ENCODE data around the gene AMBP.

Gene AMBP

GRCh38 chr9:114112778-114113584 lies 34.9 kb upstream of the AMBP start:
- DNase-seq (ENCODE audit: low read depth in 2 of 2), result no peak

- DNase-seq (ENCODE audit: low read depth in 2 of 2), result no peak
These were observed 34.2 kb upstream of the AMBP start for GRCh38 chr9:114112325-114112724.

- no peak for DNase-seq (ENCODE audit: low read depth in 2 of 2)
These were observed 32.1 kb upstream of the AMBP start for GRCh38 chr9:114110180-114110579.

- no peak for DNase-seq (ENCODE audit: low read depth in 2 of 2)
These were observed 31.0 kb upstream of the AMBP start for GRCh38 chr9:114109124-114109523.

- peak; percentile 28 to 51 for DNase-seq (ENCODE audit: low read depth in 2 of 2)
These were observed 30.1 kb upstream of the AMBP start for GRCh38 chr9:114108016-114108833.

GRCh38 chr9:114107286-114108001 lies 29.3 kb upstream of the AMBP start:
- DNase-seq (ENCODE audit: low read depth in 2 of 2), result no peak

- DNase-seq (ENCODE audit: low read depth in 2 of 2), result no peak
These were observed 27.1 kb upstream of the AMBP start for GRCh38 chr9:114105236-114105635.

- no peak for DNase-seq (ENCODE audit: low read depth in 2 of 2)
These were observed 24.4 kb upstream of the AMBP start for GRCh38 chr9:114102484-114102883.

- no peak for DNase-seq (ENCODE audit: low read depth in 2 of 2)
These were observed 22.4 kb upstream of the AMBP start for GRCh38 chr9:114100536-114100935.

- DNase-seq (ENCODE audit: low read depth in 2 of 2), result no peak
These were observed 21.7 kb upstream of the AMBP start for GRCh38 chr9:114099669-114100270.

GRCh38 chr9:114098936-114099668 lies 21.0 kb upstream of the AMBP start, which contains the start of gene KIF12:
Gene KIF12 (minus strand): TSS chr9:114099292. CDS start chr9:114099276, 16 bp downstream.
- no peak for DNase-seq (ENCODE audit: low read depth in 2 of 2)

- no peak for DNase-seq (ENCODE audit: low read depth in 2 of 2)
These were observed 20.2 kb upstream of the AMBP start for GRCh38 chr9:114098021-114098935.

GRCh38 chr9:114097613-114098020 lies 19.5 kb upstream of the AMBP start:
- no peak for DNase-seq (ENCODE audit: low read depth in 2 of 2)

GRCh38 chr9:114096866-114097612 lies 18.9 kb upstream of the AMBP start:
- no peak for DNase-seq (ENCODE audit: low read depth in 2 of 2)

GRCh38 chr9:114096041-114096511 lies 18.0 kb upstream of the AMBP start:
- no peak for DNase-seq (ENCODE audit: low read depth in 2 of 2)

- no peak for DNase-seq (ENCODE audit: low read depth in 2 of 2)
These were observed 16.9 kb upstream of the AMBP start for GRCh38 chr9:114094971-114095370.

- DNase-seq (ENCODE audit: low read depth in 2 of 2), result no peak
These were observed 15.8 kb upstream of the AMBP start for GRCh38 chr9:114093761-114094505.

GRCh38 chr9:114093031-114093471 lies 15.0 kb upstream of the AMBP start:
- no peak for DNase-seq (ENCODE audit: low read depth in 2 of 2)
